GM12878 (cell line): ENCODE data around the gene PTPRD. TPM values are rescaled to one million over a fixed set of nuclear protein-coding genes. Genes with fewer than 3 reads are reported as not detected.

Experiments
- ATAC-seq: fragments of 200-7000 bp; cut with Tn5 transposase; 3 replicates; pipeline ENCODE4 v1.9.1; 2020; ENCODE audit warnings: mild to moderate bottlenecking, moderate library complexity
- BruUV-seq: library from RNA; stranded (reverse); fragments of 400-500 nt; replicated peaks from 2 replicates; lab custom pipeline; 2021; lab: Mats Ljungman, UMichigan
- CTCF ChIA-PET: fragments of 300-600 bp; sonication (Branson Sonifier 250); formaldehyde crosslinking; extraction: SDS; loops from one replicate; lab custom pipeline; 2021; ENCODE audit warnings: inconsistent platforms; lab: Yijun Ruan, JAX
- POLR2A ChIA-PET: fragments of 350-600 bp; formaldehyde crosslinking; extraction: SDS; loops from one replicate; lab custom pipeline; 2021; ENCODE audit warnings: inconsistent platforms; lab: Charles Lee
- RAD21 ChIA-PET: fragments of 300-600 bp; sonication (Branson Sonifier 250); formaldehyde crosslinking; loops from one replicate; lab custom pipeline; 2023; ENCODE audit warnings: antibody characterized with exemption; ENCODE audit not compliant: unreplicated experiment; lab: Charles Lee
- SMC1A ChIA-PET: fragments of 300-600 bp; sonication (Branson Sonifier 250); formaldehyde crosslinking; loops from one replicate; lab custom pipeline; 2023; ENCODE audit not compliant: unreplicated experiment, uncharacterized antibody; lab: Charles Lee
- DNase-seq: peaks from one replicate; pipeline ENCODE4 v3.0.0-alpha.2; 2011; ENCODE audit warnings: low read depth, low spot score
- FAIRE-seq: peaks from 3 replicates; lab custom pipeline; 2011; peaks lifted over from hg19 to GRCh38; lab: Jason Lieb, UNC
- H2AFZ ChIP-seq: 2 replicates; pipeline ENCODE4 v1.6.0; 2011; ENCODE audit warnings: low read depth, low read length, control low read depth; ENCODE audit not compliant: control insufficient read depth
- H3K27ac ChIP-seq: 2 replicates; pipeline ENCODE4 v1.5.1; 2011; ENCODE audit warnings: control low read depth; ENCODE audit not compliant: control insufficient read depth, insufficient read depth
- H3K27me3 ChIP-seq, 2 experiments: replicated peaks in 1 of 2; 2 replicates each; pipeline versions ENCODE4 v1.6.0 to v1.6.1; 2011; ENCODE audit warnings: low read length in 1 of 2; ENCODE audit not compliant: control insufficient read depth in 2 of 2, insufficient read depth in 2 of 2
- H3K36me3 ChIP-seq, 2 experiments: 2 replicates each; pipeline ENCODE4 v1.5.1; 2011; ENCODE audit warnings: low read length in 1 of 2; ENCODE audit not compliant: control insufficient read depth in 2 of 2, insufficient read depth in 2 of 2
- H3K4me1 ChIP-seq: 2 replicates; pipeline ENCODE4 v1.6.1; 2011; ENCODE audit warnings: mild to moderate bottlenecking, low read length, moderate library complexity, mixed read lengths; ENCODE audit not compliant: control insufficient read depth, insufficient read depth
- H3K4me2 ChIP-seq: 2 replicates; pipeline ENCODE4 v1.6.0; 2011; ENCODE audit warnings: control low read depth; ENCODE audit not compliant: control insufficient read depth, insufficient read depth
- H3K4me3 ChIP-seq: fragments of 200-600 bp; sonication (generic); 2 replicates; pipeline ENCODE4 v1.5.1; 2016
- H3K79me2 ChIP-seq: 2 replicates; pipeline ENCODE4 v1.6.0; 2011; ENCODE audit warnings: low read length; ENCODE audit not compliant: control insufficient read depth, insufficient read depth
- H3K9ac ChIP-seq: 2 replicates; pipeline ENCODE4 v1.8.0; 2011; ENCODE audit warnings: low read length, control low read depth, mixed read lengths; ENCODE audit not compliant: control insufficient read depth, insufficient read depth
- H3K9me3 ChIP-seq: replicated peaks from 3 replicates; pipeline ENCODE4 v1.5.1; 2011; ENCODE audit warnings: mild to moderate bottlenecking, low read length; ENCODE audit not compliant: control insufficient read depth, insufficient read depth
- H4K20me1 ChIP-seq: 2 replicates; pipeline ENCODE4 v1.6.0; 2011; ENCODE audit not compliant: control insufficient read depth, insufficient read depth
- CTCF ChIP-seq, 3 experiments: IDR thresholded peaks in 2 of 3; conservative IDR thresholded peaks in 1 of 3; 2 replicates each; pipeline ENCODE4 v1.5.1; 2011; ENCODE audit warnings: low read depth in 3 of 3, low read length in 3 of 3, mild to moderate bottlenecking in 3 of 3, control low read depth in 2 of 3, moderate library complexity in 2 of 3, inconsistent platforms in 1 of 3, mixed read lengths in 1 of 3; ENCODE audit not compliant: control insufficient read depth in 2 of 3, insufficient read depth in 1 of 3; ENCODE audit errors: extremely low read depth in 1 of 3
- JUND ChIP-seq: IDR thresholded peaks from 2 replicates; pipeline ENCODE4 v1.6.1; 2012; ENCODE audit warnings: low read depth, mild to moderate bottlenecking, low read length, improper control_type of control experiment, moderate library complexity
- MEF2B ChIP-seq: fragments of 450-650 bp; IDR thresholded peaks from 2 replicates; pipeline ENCODE4 v1.6.1; 2018; ENCODE audit warnings: mild to moderate bottlenecking, moderate library complexity; ENCODE audit not compliant: partially characterized antibody, poor library complexity, severe bottlenecking
- PKNOX1 ChIP-seq: fragments of 450-650 bp; IDR thresholded peaks from 2 replicates; pipeline ENCODE4 v1.6.1; 2016; ENCODE audit warnings: mild to moderate bottlenecking
- RAD21 ChIP-seq: IDR thresholded peaks from 2 replicates; pipeline ENCODE4 v1.6.1; 2011; ENCODE audit warnings: mild to moderate bottlenecking, low read depth, low read length, moderate library complexity; ENCODE audit not compliant: insufficient read depth
- SMC3 ChIP-seq: IDR thresholded peaks from 2 replicates; pipeline ENCODE4 v1.6.1; 2011; ENCODE audit warnings: low read length, improper control_type of control experiment, borderline replicate concordance
- STAT3 ChIP-seq: IDR thresholded peaks from 2 replicates; pipeline ENCODE4 v1.6.1; 2011; ENCODE audit warnings: low read depth, low read length, improper control_type of control experiment
- WGBS: methylation state at CpG from one replicate; pipeline ENCODE4 v1.1.6; 2016; ENCODE audit warnings: low lambda C conversion rate; ENCODE audit not compliant: insufficient replicate concordance, insufficient coverage; ENCODE audit errors: missing lambda C conversion rate; 5-methylcytosine and 5-hydroxymethylcytosine counted together
- in situ Hi-C: fragments of 300-500 bp; cut with MboI; formaldehyde crosslinking; loops from 9 replicates; pipeline ENCODE4 v1.14.3; 2018; ENCODE audit warnings: mixed read lengths
- intact Hi-C: fragments of 100-400 bp; cut with micrococcal nuclease; formaldehyde crosslinking; loops from one replicate; pipeline ENCODE4 v1.14.2; 2022; ENCODE audit not compliant: unreplicated experiment
- polyA plus RNA-seq, 11 experiments: library from polyadenylated mRNA; depleted of rRNA in 4 of 11; unstranded in 6 of 11; stranded (reverse) in 5 of 11; fragments of >200 nt; fragmentation: Nextera tagmentation in 4 of 11; fragmentation: Illumina TruSeq in 1 of 11; extraction: Ambion mirVana in 4 of 11; extraction: Trizol in 1 of 11; gene quantifications; 1 replicate in 1 of 11; 2 replicates in 10 of 11; pipeline versions ENCODE4 v1.2.1 to v1.2.3, GENCODE V29; 2011 to 2016; ENCODE audit warnings: inconsistent platforms in 2 of 11, missing spikeins in 2 of 11, low read depth in 1 of 11
- total RNA-seq, 4 experiments: library from RNA; depleted of rRNA in 3 of 4; stranded (reverse); fragments of >200 nt in 3 of 4; fragmentation: Illumina TruSeq in 1 of 4; extraction: Trizol in 1 of 4; gene quantifications; 2 replicates each; pipeline versions ENCODE4 v1.2.1 to v1.2.3, GENCODE V29; 2013 to 2021

The PTPRD gene
- total and polyA plus RNA-seq, 10 of the 15 experiments (the other 5 are each of a cell fraction or from before 2014, with no cell fraction given): under 0.01 to 0.05 (median 0.01) TPM; not detected in 7

GRCh38 chr9:10268531-10269485 lies 344.0 kb downstream of the PTPRD start:
- Histone ChIP-seq H3K36me3 (no peaks in the 10 kb centered on the region), H3K9me3 (no peaks in the 10 kb centered on the region), H3K4me1 (no peaks in the 10 kb centered on the region), H3K4me2 (no peak overlapping the region), H2AFZ (no peak overlapping the region), H3K4me3 (no peak overlapping the region), H3K27me3 (no peaks in the 10 kb centered on the region), H3K79me2 (no peaks in the 10 kb centered on the region), H4K20me1 (no peaks in the 10 kb centered on the region), H3K9ac (no peak overlapping the region), H3K27ac (no peak overlapping the region)
- ATAC-seq: peak; percentile 77
- DNase-seq: no peak
- ChIA-PET RAD21 (interaction anchor here (0.7 to 1.0 kb wide), 4 partner anchors 186 to 223 kb away, joined by 3 to 5 read pairs (median 4); no protein-coding TSS in a partner anchor), POLR2A (interaction anchor here (0.6 kb wide), 1 partner anchor 231 kb away, joined by 6 read pairs; no protein-coding TSS in a partner anchor), SMC1A (interaction anchor here (0.8 to 1.5 kb wide), 4 partner anchors 72 to 209 kb away, joined by 3 to 9 read pairs (median 5); no protein-coding TSS in a partner anchor), CTCF (interaction anchor here (1.0 to 2.0 kb wide), 6 partner anchors 36 to 325 kb away, joined by 3 to 30 read pairs (median 4); no protein-coding TSS in a partner anchor)
- BruUV-seq: no TSS peak
- TF ChIP-seq RAD21 (peak; percentile 34; the same call in 1 of the 2 replicates), JUND (no peak), MEF2B (peak; percentile 79), SMC3 (peak; percentile 45; the same call in 1 of the 2 replicates), CTCF (IDR thresholded peaks at IDR 0.05 in 2 of 3, conservative IDR thresholded peaks at IDR 0.05 in 1 of 3; ENCODE audit: control insufficient read depth in 2 of 3, extremely low read depth in 1 of 3, insufficient read depth in 1 of 3, low read depth in 3 of 3, low read length in 3 of 3) (peak; percentile 20 to 57 (median 50); a peak in 3 of 6 replicates), STAT3 (no peak), PKNOX1 (no peak)
- 28% methylated on average over 8 of the region's 8 CpGs for WGBS
- intact Hi-C loops: loop anchor here (2.0 to 5.0 kb wide), 2 partner anchors 208 to 272 kb away; no protein-coding TSS in a partner anchor
- FAIRE-seq: no peak
- in situ Hi-C loops: no loop called here
